HG03095 (cell line): ENCODE measurements around the gene KIF1A.

Experiments
- ATAC-seq: cut with Tn5 transposase; IDR thresholded peaks from one replicate; pipeline ENCODE4 v1.9.1; 2021; ENCODE audit warnings: moderate library complexity; ENCODE audit not compliant: unreplicated experiment

Gene KIF1A

DNA sequence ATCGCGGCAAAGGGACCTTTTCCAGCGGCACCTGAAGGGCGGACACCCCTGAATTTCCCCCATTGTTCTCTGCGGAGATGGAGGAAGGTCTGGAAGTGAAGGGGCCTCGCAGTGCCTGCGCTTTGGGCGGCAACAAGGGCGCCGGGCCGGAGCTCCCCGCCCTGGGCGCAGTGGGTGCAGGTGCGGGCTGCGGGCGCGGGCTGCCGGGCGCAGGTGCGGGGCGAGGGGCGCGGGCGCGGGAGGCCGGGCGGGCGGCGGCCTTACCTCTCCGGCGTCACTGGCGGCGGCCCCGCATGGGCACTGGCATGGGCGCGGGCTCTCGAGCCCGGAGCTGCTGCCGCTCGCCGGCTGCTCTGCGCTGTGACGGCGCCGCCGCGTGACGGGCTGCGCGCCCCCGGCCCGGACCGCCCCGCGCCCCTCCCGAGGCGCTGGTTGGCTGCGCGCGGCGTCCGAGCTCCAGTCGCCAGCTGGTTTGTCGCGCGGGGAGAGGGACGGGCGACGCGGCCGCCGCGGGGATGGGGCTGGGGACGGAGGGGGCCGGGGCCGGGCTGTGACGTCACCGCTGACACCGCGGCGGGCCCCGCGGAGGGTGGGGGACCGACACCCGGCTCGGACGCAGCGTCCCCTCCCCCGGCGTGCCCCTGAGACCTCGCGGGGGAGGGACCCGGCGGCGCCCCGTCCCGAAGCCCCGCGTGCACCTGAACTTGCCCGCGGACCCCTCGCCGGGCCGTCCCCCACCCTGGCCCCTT lies at the start of gene KIF1A:
KIF1A (minus strand) TSS at position 362 of the 749 bp plus-strand sequence. CDS start 22,467 bp downstream, outside the sequence.
- ATAC-seq, result no peak

DNA sequence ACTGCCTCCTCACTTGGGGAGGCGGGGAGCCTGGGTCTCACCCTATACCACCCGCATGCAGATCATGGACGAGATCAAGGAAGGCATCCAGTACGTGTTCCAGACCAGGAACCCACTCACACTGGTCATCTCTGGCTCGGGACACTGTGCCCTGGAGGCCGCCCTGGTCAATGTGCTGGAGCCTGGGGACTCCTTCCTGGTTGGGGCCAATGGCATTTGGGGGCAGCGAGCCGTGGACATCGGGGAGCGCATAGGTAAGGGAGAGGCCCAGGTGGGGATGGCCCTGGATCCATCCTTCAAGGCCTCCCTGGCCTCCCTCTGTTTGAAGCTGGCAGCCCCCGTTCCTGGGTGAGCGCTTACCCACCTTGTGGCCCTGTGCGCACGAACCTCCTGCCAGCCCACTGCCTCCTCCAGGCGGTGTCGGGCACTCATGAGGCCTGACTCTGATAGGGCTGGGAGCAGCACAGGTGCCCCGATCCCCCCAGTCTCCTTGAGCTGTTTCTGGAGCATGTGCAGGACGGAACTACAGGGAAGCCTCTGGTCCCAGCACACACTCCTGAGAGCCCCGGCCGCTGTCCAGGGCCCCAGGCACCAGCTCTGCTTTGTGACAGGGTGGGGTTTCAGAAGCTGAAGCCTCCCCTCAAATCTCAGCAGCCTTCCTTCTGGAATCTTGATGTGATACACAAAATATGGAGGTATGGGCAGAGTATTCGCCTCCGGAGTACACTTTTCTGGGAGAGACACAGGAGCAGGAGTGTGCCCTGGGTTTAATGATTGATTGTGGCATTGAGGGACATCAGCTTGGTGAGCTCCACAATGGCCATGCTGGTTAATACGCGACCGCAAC lies 49.3 kb upstream of the KIF1A start:
- no peak for ATAC-seq

DNA sequence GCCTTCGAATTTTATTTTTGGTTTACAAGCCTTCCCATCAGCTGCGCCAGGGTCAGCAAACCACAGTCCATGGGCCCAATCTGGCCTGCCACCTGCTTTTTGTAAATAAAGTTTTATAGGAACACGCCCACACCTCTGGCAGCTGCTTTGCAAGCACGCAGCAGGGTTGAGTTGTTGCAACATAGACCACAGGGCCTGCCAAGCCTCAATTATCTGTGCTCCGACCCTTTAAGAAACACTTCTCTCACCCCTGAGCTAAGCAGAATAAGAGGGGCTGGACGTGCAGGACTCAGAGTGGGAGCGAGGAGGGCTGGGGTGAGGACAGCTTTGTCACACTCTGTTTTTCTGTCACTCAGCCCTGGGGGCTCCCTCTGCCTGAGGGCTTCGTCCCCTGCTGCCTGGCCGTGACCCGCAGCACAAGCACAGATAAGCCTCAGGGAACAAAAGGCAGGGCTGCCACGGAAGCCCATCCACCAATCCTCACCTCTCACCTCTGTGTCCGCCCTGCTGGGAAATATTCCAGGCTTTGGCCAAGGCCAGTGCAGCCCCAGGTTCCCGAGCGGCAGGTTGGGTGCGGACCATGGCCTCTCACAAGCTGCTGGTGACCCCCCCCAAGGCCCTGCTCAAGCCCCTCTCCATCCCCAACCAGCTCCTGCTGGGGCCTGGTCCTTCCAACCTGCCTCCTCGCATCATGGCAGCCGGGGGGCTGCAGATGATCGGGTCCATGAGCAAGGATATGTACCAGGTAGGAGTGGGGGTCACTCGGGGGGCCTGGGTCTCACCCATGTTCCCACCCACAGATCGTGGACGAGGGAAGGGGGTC lies 48.5 kb upstream of the KIF1A start, which contains the start of gene AGXT:
AGXT (plus strand) TSS at position 539 of the 823 bp plus-strand sequence; CDS start at position 581, 42 bp downstream.
- no peak for ATAC-seq

DNA sequence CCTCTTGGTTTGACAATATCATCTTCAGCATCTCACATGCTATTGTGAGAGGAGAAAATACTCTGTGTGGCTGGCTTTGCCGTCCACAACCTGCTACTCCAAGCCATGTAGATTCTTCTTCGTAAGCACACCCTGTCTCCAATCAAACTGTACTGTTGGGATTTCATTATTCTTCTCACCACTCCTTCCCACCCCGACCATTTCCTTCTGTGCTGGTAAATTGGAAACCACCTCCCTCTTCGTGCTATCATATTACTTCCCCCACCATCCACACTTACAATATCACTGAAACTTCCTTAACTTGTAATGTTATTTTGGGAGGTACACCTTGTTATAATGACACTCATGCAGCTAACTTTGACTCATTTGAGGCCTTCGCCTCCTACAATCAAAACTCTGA lies 45.4 kb upstream of the KIF1A start:
- ATAC-seq, result no peak

DNA sequence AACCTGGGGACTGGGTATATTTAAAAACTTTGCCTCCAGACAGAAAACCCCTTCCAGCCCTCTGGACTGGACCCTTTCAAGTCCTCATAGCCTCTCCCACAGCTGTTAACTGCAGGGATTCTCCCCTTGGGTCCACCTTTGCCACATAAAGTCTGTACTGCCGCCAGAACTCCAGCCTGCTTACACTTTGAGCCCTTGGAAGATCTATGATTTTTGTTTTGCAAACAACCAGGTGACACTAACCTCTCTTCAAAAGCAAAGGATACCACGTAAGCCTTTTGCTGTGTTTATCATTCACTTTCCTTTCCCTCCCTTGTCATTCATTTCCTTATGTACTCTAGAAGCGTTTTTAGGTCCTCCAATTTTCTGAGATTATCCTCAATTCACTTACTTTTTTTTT lies 44.5 kb upstream of the KIF1A start:
- no peak for ATAC-seq

GRCh38 chr2:240861547-240861946 lies 41.5 kb upstream of the KIF1A start:
- no peak for ATAC-seq

GRCh38 chr2:240858871-240859270 lies 38.9 kb upstream of the KIF1A start:
- ATAC-seq, result no peak

DNA sequence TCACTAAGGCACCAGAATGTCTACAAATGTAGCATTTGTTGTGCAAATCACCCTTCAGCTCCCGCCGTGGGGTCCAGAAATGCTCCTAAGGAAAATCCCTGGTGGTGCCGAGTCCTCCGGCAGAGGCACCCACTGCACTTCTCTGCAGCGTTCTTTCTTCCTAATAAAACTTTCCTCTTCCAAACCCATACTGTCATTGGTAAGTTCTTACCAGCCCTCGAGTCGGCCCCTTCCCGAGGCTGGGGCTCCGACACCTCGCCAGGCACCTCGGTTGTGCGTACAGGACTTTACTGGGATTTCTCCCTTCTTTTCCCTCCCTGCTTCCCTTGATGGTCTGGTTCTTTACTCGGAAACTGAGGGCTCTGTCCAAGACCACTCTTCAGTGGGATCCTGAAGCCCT lies 38.3 kb upstream of the KIF1A start:
- ATAC-seq, result no peak

- no peak for ATAC-seq
These were observed 37.3 kb upstream of the KIF1A start for GRCh38 chr2:240857039-240858008.

- no peak for ATAC-seq
These were observed 36.3 kb upstream of the KIF1A start for GRCh38 chr2:240856151-240856980.

- ATAC-seq, result no peak
These were observed 35.7 kb upstream of the KIF1A start for GRCh38 chr2:240855670-240856069.

- ATAC-seq, result no peak
These were observed 32.8 kb upstream of the KIF1A start for GRCh38 chr2:240852671-240853314.

DNA sequence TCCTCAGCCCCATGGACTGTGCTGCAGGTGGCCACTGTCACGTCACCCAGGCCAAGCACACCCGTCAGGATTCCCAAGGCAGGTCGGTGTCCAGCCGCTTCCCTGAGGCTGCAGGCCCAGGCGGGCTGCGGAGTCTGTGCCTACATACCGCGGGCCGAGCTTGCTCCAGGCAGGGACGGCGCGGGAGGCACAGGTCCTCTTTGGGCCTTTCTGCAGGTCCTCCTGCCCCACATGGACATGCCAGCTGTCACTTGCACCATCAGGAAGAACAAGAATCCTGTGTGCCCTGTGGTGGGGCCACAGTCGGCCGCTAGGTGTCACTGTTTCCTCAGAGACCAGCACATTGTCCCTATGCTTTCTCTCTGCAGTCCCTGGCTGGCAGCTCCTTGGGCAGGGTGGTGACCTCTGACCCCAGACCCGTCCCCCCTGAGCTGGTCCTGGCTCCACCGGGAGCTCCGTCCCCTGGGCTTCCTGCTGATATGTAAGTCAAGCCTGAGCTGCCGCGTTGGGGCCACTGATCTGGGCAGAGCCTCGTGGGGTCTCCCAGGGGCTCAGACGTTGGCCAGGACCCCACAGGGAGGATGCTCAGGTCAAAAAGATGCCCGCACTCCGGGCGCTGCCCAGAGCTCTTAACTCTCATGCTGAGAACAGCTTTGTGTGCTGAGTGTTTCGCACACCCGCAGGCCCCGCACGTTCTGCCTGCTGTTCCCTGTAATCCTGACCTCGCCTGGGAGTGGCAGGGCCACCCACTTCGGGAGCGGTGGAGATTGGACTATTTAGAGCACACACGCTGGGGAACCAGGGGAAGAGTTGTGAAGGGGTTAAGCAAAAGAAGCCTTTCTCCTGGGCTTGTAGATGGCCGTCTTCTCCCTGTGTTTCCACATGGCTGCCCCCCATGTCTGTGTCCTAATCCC lies 31.3 kb upstream of the KIF1A start:
- ATAC-seq, result no peak

DNA sequence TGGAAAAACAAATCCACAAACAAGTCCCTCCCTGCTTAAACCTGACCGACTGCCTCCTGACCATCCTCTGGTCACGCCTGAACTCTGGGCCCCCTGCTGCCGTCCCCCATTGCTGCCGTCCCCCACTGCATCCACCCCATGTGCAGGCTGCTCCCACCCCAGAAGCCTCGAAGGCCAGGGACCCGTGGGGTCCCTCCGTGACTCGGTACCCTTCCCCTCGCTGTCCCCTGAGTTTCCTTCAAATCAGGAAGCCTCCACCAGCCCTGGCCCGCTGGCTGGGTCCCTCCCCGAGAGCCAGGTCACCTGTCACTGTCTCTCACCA lies 30.7 kb upstream of the KIF1A start:
- ATAC-seq, result no peak

GRCh38 chr2:240850026-240850425 lies 30.0 kb upstream of the KIF1A start:
- ATAC-seq, result no peak

DNA sequence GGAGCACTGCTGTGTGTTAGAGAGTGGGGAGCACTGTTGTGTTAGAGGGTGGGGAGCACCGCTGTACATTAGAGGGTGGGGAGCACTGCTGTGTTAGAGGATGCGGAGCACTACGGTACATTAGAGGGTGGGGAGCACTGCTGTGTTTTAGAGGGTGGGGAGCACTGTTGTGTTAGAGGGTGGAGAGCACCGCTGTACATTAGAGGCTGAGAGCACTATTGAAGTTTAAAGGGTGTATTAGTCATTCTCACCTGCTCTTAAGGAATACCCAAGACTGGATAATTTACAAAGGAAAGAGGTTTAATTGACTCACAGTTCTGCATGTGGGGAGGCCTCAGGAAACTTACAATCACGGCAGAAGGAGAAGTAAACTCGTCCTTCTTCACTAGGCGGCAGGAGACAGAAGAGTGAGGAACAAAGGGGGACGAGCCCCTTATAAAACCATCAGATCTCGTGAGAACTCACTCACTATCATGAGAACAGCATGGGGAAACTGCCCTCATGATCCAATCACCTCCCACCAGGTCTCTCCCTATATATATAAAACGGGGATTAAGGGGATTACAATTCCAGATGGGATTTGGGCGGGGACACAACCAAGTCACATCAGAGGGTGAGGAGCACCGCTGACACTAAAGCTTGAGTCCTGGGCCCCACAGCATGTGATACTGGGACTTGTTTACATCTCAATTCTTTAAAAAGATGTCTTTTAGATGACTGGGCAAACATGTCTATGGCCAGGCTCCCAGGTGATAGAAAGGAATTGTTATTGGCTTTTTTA lies 29.1 kb upstream of the KIF1A start:
- ATAC-seq, result no peak

- ATAC-seq, result no peak
These were observed 27.8 kb upstream of the KIF1A start for GRCh38 chr2:240847817-240848216.
